Mesenchymal stem cell (in vitro differentiated cells and primary cell): ENCODE results near the gene COL9A1.

Experiments
- DNase-seq: peaks from one replicate; pipeline ENCODE4 v3.0.0-alpha.2; 2013
- H2AFZ ChIP-seq: one replicate; pipeline ENCODE4 v1.6.1; 2013; ENCODE audit warnings: low read depth, mild to moderate bottlenecking, control low read depth, inconsistent platforms, low read length, moderate library complexity
- H2AK5ac ChIP-seq: 2 replicates; pipeline ENCODE4 v1.6.1; 2013; ENCODE audit warnings: low read length, moderate library complexity, mild to moderate bottlenecking, inconsistent platforms; ENCODE audit not compliant: severe bottlenecking
- H2BK120ac ChIP-seq: one replicate; pipeline ENCODE4 v1.6.1; 2013; ENCODE audit warnings: low read depth, mild to moderate bottlenecking, inconsistent platforms, low read length, moderate library complexity
- H2BK12ac ChIP-seq, 2 experiments: one replicate each; pipeline ENCODE4 v1.6.1; 2013; ENCODE audit warnings: inconsistent platforms in 2 of 2, low read length in 2 of 2, mild to moderate bottlenecking in 2 of 2, moderate library complexity in 2 of 2, control low read depth in 1 of 2
- H2BK15ac ChIP-seq: one replicate; pipeline ENCODE4 v1.6.1; 2013; ENCODE audit warnings: mild to moderate bottlenecking, low read depth, inconsistent platforms; ENCODE audit not compliant: poor library complexity, severe bottlenecking
- H2BK5ac ChIP-seq: 2 replicates; pipeline ENCODE4 v1.6.1; 2013; ENCODE audit warnings: low read depth, mild to moderate bottlenecking, low read length, control low read depth, inconsistent platforms; ENCODE audit not compliant: poor library complexity, severe bottlenecking
- H3K14ac ChIP-seq, 2 experiments: one replicate each; pipeline ENCODE4 v1.6.1; 2013; ENCODE audit warnings: inconsistent platforms in 2 of 2, low read length in 2 of 2, control low read depth in 1 of 2, mild to moderate bottlenecking in 1 of 2, moderate library complexity in 1 of 2
- H3K18ac ChIP-seq, 2 experiments: one replicate each; pipeline ENCODE4 v1.6.1; 2013; ENCODE audit warnings: inconsistent platforms in 2 of 2, low read length in 2 of 2, control low read depth in 1 of 2, low read depth in 1 of 2, mild to moderate bottlenecking in 1 of 2
- H3K23ac ChIP-seq, 2 experiments: one replicate each; pipeline ENCODE4 v1.6.1; 2013; ENCODE audit warnings: inconsistent platforms in 2 of 2, low read length in 2 of 2, mild to moderate bottlenecking in 2 of 2, moderate library complexity in 2 of 2, control low read depth in 1 of 2
- H3K27ac ChIP-seq: 2 replicates; pipeline ENCODE4 v1.5.1; 2013; ENCODE audit warnings: mild to moderate bottlenecking, moderate library complexity, low read length, control low read depth, inconsistent platforms; ENCODE audit not compliant: poor library complexity, severe bottlenecking
- H3K27me3 ChIP-seq, 2 experiments: 2 replicates each; pipeline versions ENCODE4 v1.6.1 to v1.7.0; 2013; ENCODE audit warnings: low read length in 2 of 2, mild to moderate bottlenecking in 2 of 2, moderate library complexity in 2 of 2, control low read depth in 1 of 2, inconsistent platforms in 1 of 2; ENCODE audit not compliant: control insufficient read depth in 1 of 2, insufficient read depth in 1 of 2
- H3K36me3 ChIP-seq, 2 experiments: 2 replicates each; pipeline versions ENCODE4 v1.6.1 to v1.7.0; 2013; ENCODE audit warnings: low read length in 2 of 2, control low read depth in 1 of 2, inconsistent platforms in 1 of 2, low read depth in 1 of 2, mild to moderate bottlenecking in 1 of 2; ENCODE audit not compliant: insufficient read depth in 2 of 2, control insufficient read depth in 1 of 2
- H3K4ac ChIP-seq, 2 experiments: one replicate each; pipeline ENCODE4 v1.6.1; 2013; ENCODE audit warnings: inconsistent platforms in 2 of 2, low read length in 2 of 2, mild to moderate bottlenecking in 2 of 2, moderate library complexity in 2 of 2, control low read depth in 1 of 2, low read depth in 1 of 2
- H3K4me1 ChIP-seq: 2 replicates; pipeline ENCODE4 v1.6.1; 2013; ENCODE audit warnings: low read depth, low read length, control low read depth; ENCODE audit not compliant: control insufficient read depth, insufficient read depth
- H3K4me2 ChIP-seq: 2 replicates; pipeline ENCODE4 v1.6.1; 2013; ENCODE audit warnings: low read length, mild to moderate bottlenecking, inconsistent platforms; ENCODE audit not compliant: poor library complexity, severe bottlenecking
- H3K4me3 ChIP-seq, 2 experiments: 2 replicates each; pipeline versions ENCODE4 v1.5.1 to v1.7.0; 2013; ENCODE audit warnings: low read length in 2 of 2, mild to moderate bottlenecking in 2 of 2, control low read depth in 1 of 2, low read depth in 1 of 2; ENCODE audit not compliant: insufficient read depth in 1 of 2
- H3K79me1 ChIP-seq: replicated peaks from 2 replicates; pipeline ENCODE4 v1.6.1; 2013; ENCODE audit warnings: mild to moderate bottlenecking, control low read depth, low read length, inconsistent platforms; ENCODE audit not compliant: poor library complexity, severe bottlenecking
- H3K9ac ChIP-seq: 2 replicates; pipeline ENCODE4 v1.7.0; 2013; ENCODE audit warnings: mild to moderate bottlenecking, low read length, moderate library complexity
- H3K9me3 ChIP-seq: 2 replicates; pipeline ENCODE4 v1.7.0; 2013; ENCODE audit warnings: mild to moderate bottlenecking, low read length; ENCODE audit not compliant: control insufficient read depth
- H4K8ac ChIP-seq: one replicate; pipeline ENCODE4 v1.6.1; 2013; ENCODE audit warnings: inconsistent platforms, mild to moderate bottlenecking, low read length, moderate library complexity
- H4K91ac ChIP-seq: one replicate; pipeline ENCODE4 v1.6.1; 2013; ENCODE audit warnings: mild to moderate bottlenecking, low read length, inconsistent platforms
- WGBS: methylation state at CpG from one replicate; pipeline ENCODE4 v1.1.7; 2013; ENCODE audit warnings: mixed read lengths; 5-methylcytosine and 5-hydroxymethylcytosine counted together

COL9A1 gene

GRCh38 chr6:70196531-70196930 is 106.4 kb downstream of the COL9A1 start:
- no peaks in the 10 kb centered on the region for H3K36me3 ChIP-seq
- no CpG with 5 or more reads among the region's 2 CpGs for WGBS
- no peaks in the 10 kb centered on the region for H3K9me3 ChIP-seq
- H3K4me3 ChIP-seq = no peak overlapping the region
- H4K8ac ChIP-seq = no peak overlapping the region
- H3K27ac ChIP-seq = no peak overlapping the region
- no peak overlapping the region for H2BK120ac ChIP-seq
- no peak overlapping the region for H3K4me2 ChIP-seq
- H3K27me3 ChIP-seq = peaks cover 8 to 24% of the 10 kb centered on the region in 2 experiments
- no peak overlapping the region for H2AK5ac ChIP-seq
- H2BK5ac ChIP-seq = no peak overlapping the region
- no peaks in the 10 kb centered on the region for H3K4me1 ChIP-seq
- no peak overlapping the region for H3K9ac ChIP-seq
- no peaks in the 10 kb centered on the region for H3K79me1 ChIP-seq
- no peak overlapping the region for H2AFZ ChIP-seq
- DNase-seq = no peak
- no peak overlapping the region for H3K4ac ChIP-seq
- H4K91ac ChIP-seq = no peak overlapping the region
- no peak overlapping the region for H3K18ac ChIP-seq
- H3K14ac ChIP-seq = no peak overlapping the region
- no peak overlapping the region for H2BK12ac ChIP-seq
- H3K23ac ChIP-seq = no peak overlapping the region
- no peak overlapping the region for H2BK15ac ChIP-seq

GRCh38 chr6:70194421-70194820 is 108.5 kb downstream of the COL9A1 start:
- Histone ChIP-seq H2AFZ (no peak overlapping the region), H4K8ac (no peak overlapping the region), H3K79me1 (no peaks in the 10 kb centered on the region), H3K36me3 (no peaks in the 10 kb centered on the region), H2BK120ac (no peak overlapping the region), H3K27me3 (peaks cover 8 to 19% of the 10 kb centered on the region in 2 experiments), H3K4me2 (no peak overlapping the region), H3K4me3 (no peak overlapping the region), H4K91ac (no peak overlapping the region), H3K9ac (no peak overlapping the region), H3K27ac (no peak overlapping the region), H2BK15ac (no peak overlapping the region), H3K4ac (no peak overlapping the region), H3K23ac (no peak overlapping the region), H3K9me3 (no peaks in the 10 kb centered on the region), H2BK5ac (no peak overlapping the region), H3K18ac (no peak overlapping the region), H2BK12ac (no peak overlapping the region), H3K14ac (no peak overlapping the region), H3K4me1 (no peaks in the 10 kb centered on the region), H2AK5ac (no peak overlapping the region)
- no peak for DNase-seq

GRCh38 chr6:70188202-70188601 is 114.7 kb downstream of the COL9A1 start:
- Histone ChIP-seq H3K14ac (no peak overlapping the region), H3K9ac (no peak overlapping the region), H3K4me1 (no peaks in the 10 kb centered on the region), H3K79me1 (no peaks in the 10 kb centered on the region), H2BK15ac (no peak overlapping the region), H3K23ac (no peak overlapping the region), H3K4me2 (no peak overlapping the region), H3K18ac (no peak overlapping the region), H3K27ac (no peak overlapping the region), H4K8ac (no peak overlapping the region), H3K27me3 (peaks cover 2 to 13% of the 10 kb centered on the region in 2 experiments), H2AK5ac (no peak overlapping the region), H3K36me3 (no peaks in the 10 kb centered on the region), H2BK120ac (no peak overlapping the region), H4K91ac (no peak overlapping the region), H2BK5ac (no peak overlapping the region), H3K9me3 (no peaks in the 10 kb centered on the region), H3K4me3 (no peak overlapping the region), H3K4ac (no peak overlapping the region), H2AFZ (no peak overlapping the region), H2BK12ac (no peak overlapping the region)
- no peak for DNase-seq
- 59% methylated on average over 6 of the region's 6 CpGs for WGBS

GRCh38 chr6:70186461-70186860 is 116.4 kb downstream of the COL9A1 start:
- no peak overlapping the region for H2BK15ac ChIP-seq
- H2BK5ac ChIP-seq = no peak overlapping the region
- H3K27me3 ChIP-seq = peaks cover 7 to 21% of the 10 kb centered on the region in 2 experiments
- no peak overlapping the region for H3K27ac ChIP-seq
- H2AFZ ChIP-seq = no peak overlapping the region
- H4K91ac ChIP-seq = no peak overlapping the region
- H3K23ac ChIP-seq = no peak overlapping the region
- H3K79me1 ChIP-seq = no peaks in the 10 kb centered on the region
- no peak overlapping the region for H3K18ac ChIP-seq
- no peak overlapping the region for H2BK12ac ChIP-seq
- H3K9ac ChIP-seq = no peak overlapping the region
- H2AK5ac ChIP-seq = no peak overlapping the region
- 100% methylated on average over 1 of the region's 1 CpG for WGBS
- H3K4me2 ChIP-seq = no peak overlapping the region
- H3K14ac ChIP-seq = no peak overlapping the region
- no peaks in the 10 kb centered on the region for H3K4me1 ChIP-seq
- H4K8ac ChIP-seq = no peak overlapping the region
- H3K9me3 ChIP-seq = no peaks in the 10 kb centered on the region
- no peak for DNase-seq
- no peak overlapping the region for H3K4ac ChIP-seq
- H2BK120ac ChIP-seq = no peak overlapping the region
- no peak overlapping the region for H3K4me3 ChIP-seq
- H3K36me3 ChIP-seq = no peaks in the 10 kb centered on the region
